ENCODE measurements around the gene TOB2.
"Not testable (repeated sequence)": the region's sequence is repeated elsewhere in the genome, so short reads cannot be mapped to it uniquely, and the experiment has no call there.

The TOB2 gene

DNA sequence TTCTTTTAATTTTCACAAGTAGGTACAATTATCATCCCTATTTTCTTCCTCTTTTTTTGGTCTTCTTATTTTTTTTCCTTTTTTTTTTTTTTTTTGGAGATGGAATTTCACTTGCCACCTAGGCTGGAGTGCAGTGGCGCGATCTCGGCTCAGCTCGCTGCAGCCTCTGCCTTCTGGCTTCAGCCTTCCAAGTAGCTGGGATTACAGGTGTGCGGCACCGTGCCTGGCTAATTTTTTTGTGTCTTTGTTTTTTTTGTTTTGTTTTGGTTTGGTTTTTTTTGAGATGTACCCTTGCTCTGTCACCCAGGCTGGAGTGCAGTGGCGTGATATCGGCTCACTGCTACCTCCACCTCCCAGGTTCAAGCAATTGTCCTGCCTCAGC is 16.7 kb downstream of the TOB2 start:
- no peak for DNase-seq (ENCODE audit: low read depth in 3 of 3)

DNA sequence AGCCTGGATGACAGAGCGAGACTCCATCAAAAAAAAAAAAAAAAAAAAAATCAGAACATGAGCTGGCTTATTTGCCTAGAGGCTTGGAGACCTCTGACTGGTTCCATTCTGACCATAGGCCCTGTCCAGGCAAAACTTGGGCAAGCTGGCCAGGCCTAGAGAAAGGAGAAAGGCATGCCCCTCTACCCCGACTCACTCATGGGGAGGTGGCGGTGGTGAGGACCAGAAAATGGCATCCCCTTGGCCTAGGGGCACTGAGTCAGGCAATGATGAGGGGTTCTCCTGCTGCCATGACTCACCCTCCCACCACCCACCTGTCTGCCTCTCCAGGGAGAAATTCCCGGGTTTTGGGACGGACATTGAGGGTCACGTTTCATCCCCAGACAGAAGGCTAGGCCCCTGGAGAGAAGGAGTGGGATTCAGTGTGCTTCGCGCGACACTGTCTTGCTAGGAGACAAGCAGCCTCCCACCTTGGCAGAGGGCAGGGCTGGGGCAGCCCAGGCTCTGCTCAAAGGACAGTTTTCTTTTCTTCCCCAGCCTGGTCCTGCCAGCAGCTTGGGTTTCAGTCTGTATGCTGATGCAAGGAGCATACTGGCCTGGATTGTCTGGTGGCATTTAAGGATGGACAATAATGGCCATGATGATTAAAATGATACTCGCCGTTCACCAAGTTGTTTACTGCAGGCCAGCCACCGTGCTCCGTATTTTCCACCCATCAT is 17.2 kb downstream of the TOB2 start:
- DNase-seq (ENCODE audit: low read depth in 3 of 3) = no peak

DNA sequence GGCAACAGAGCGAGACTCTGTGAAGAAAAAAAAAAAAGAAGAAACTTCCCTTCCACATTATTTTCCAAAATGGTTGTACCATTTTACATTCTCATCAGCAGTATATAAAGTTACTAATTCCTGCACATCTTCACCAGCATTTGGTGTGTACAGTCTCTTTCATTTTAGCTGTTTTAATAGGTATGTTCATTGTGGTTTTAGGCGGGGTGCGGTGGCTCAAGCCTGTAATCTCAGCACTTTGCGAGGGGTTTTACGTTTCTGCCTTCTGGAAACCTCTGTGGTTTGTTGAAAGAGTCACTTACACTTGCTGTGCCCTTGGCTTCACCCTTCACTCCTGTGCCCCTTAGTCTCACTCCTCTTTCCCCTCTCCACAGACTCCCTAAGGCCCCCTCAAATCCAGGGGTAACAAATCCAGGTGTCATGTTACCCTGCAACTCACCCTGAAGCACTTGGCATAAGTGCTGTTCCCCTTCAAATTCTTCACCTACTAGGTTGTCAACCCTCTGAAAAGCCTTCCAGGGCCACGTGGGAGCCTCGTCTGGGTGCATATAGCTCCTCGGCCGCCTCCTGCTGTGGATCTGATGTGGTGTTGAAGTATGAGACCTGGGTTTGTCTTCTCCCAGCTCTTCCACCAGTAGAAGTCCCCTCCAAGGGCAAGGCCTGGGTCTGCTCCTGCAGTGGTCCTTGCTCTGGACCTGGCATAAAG is 20.8 kb downstream of the TOB2 start:
- DNase-seq (ENCODE audit: low read depth in 3 of 3) = no peak

DNA sequence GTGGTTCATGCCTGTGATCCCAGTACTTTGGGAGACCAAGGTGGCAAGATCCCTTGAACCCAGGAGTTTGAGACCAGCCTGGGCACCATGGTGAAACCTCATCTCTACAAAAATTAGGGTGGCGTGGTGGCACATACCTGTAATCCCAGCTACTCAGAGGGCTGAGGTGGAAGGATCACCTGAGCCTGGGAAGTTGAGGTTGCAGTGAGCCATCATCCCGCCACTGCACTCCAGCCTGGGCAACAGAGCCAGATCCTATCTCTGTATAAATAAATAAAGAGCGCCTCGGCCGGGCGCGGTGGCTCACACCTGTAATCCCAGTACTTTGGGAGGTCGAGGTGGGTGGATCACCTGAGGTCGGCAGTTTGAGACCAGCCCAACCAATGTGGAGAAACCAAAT is 27.9 kb downstream of the TOB2 start:
- no peak for DNase-seq (ENCODE audit: low read depth in 3 of 3)

DNA sequence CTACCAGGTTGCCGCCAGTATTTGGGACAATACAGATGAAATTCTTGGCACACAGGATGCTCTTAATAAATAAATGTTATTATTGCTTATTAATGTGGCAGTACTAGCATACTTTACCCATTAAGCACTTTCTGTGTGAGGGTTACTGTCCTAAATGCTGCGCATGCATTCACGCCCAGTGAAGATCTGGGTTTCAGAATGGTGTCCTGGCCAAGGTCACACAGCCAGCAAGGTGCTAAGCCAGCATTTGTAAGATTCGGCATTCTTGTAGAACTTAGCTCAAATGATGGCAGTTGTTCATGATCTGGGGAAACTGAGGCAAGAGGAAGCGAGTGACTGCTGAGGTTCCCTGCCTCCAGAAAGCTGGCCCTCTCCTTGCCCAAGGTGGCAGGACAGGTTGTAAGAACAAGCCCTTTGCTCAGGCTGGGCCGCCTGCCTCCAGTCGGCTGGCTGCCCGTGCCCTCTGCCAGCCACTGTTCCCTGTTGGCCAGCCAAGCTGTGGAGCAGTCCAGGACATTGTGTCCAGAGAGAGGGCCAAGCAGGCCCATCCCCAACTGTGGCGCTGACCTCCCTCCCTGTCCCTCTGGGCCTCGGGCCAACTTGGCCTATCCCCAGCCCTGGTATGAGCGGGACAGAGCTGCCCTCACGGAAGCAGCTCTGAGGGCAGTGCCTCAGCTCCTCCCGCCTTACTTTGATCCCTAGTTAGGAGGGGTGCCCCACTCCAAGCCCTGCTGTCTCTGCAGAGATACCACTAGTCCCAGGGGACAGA is 28.8 kb downstream of the TOB2 start:
- DNase-seq (ENCODE audit: low read depth in 3 of 3) = no peak

DNA sequence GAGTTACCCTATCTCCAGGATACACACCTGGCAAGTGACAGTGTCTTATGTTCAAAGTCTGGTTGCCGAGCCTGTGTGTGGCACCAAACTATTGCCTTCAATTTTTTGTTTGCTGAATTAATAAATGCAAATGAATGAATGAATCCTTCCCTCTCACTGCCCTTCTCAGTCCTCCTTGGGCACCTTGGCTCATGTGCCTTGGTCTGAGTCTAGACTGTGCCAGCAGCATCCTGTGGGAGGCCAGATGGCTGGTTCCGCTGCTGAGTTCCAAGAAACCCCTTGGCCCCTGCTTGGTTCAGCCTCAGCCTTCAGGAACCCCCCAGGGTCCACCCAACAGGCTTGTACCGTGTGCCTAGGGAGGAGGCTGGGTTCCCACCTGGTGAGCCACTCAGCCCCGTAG is 31.0 kb downstream of the TOB2 start:
- DNase-seq (ENCODE audit: low read depth in 3 of 3) = no peak

DNA sequence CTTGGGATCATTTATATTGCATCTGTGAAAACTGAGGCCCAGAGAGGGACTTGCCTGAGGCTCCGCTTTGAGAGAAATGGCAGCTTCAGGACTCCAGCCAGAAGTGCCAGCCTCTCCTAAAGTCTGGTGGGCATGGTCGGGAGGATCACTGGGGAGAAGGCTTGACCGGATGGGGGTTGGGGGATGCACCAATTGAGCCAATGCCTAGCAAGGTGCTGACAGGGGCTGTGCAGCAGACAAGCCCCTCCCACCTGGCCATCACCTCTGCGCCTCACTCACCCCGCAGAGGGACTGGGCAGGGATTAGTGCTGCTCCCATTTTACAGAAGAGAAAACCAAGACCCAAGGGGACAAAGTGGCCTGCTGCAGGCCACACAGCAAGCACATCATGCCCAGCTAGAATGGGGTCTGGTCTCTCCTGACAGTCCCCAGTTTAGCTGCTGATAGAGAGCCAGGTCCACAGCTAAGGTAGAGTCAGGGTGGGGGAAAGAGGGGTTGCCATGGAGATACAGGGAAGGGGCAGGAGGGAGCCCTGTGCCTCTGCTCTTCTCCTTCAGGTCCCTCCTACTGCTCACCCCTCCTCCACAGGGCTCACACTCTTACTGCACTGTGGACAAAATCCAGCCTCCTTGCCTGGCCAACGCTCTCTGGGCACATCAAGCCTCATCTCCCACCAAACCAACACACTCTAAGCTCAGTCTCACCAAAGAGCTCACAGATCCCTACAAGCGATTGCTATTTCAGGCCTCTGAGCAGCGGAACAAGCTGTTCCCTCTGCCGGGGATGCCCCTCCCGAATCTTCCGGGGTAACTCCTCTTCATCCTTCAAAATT is 35.4 kb downstream of the TOB2 start:
- DNase-seq (ENCODE audit: low read depth in 3 of 3) = no peak

DNA sequence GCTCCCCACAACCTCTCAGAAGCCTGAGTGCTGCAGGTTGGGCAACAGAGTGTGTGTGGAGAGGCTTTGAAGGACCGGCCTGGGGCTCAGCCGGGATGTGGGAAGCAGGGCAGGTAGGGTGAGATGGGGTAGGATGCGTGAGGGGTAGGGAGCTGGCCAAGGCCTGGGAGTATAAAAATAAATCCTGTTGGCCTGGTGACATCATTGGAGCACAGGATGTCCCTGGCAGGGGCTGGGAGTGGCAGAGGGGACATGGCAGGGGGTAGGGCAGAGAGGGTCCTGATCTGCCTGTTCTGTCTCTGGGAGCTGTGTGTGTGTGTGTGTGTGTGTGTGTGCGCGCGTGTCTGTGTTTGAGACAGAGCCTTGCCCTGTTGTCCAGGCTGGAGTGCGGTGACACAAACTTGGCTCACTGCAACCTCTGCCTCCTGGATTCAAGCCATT is 36.3 kb downstream of the TOB2 start:
- no peak for DNase-seq (ENCODE audit: low read depth in 3 of 3)

DNA sequence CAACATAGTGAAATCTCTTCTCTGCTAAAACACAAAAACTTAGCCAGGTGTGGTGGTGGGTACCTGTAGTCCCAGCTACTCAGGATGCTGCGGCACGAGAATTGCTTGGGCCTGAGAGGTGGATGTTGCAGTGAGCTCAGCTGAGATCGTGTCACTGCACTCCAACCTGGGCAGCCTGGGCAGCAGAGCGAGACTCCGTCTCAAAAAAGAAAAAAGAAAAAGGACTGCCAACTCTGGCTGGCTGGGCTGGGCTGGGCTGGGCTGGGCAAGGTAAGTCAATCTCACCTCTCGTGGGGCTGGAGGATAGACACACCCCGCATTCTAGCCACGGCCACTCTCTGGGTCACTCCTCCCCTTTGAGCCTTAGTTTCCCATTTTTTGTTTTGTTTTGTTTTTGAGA is 37.9 kb downstream of the TOB2 start:
- DNase-seq (ENCODE audit: low read depth in 3 of 3) = no peak

DNA sequence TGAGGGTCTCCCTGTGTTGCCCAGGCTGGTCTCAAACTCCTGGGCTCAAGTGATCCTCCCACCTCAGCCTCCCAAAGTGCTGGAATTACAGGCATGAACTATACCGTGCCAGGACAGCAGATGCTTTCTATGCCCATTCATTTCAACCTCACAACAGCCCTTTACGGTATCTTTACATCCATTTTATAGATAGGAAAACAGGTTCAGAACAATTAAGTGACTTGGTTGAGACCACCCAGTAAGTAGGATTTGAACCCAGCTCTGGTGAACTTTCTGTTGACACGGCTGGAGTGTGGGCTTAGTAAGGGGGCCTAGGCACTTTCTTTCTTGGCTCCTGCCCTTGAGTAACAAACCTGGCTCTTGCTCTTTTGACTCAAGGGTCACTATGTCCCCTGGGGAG is 39.2 kb downstream of the TOB2 start:
- DNase-seq (ENCODE audit: low read depth in 3 of 3) = no peak

DNA sequence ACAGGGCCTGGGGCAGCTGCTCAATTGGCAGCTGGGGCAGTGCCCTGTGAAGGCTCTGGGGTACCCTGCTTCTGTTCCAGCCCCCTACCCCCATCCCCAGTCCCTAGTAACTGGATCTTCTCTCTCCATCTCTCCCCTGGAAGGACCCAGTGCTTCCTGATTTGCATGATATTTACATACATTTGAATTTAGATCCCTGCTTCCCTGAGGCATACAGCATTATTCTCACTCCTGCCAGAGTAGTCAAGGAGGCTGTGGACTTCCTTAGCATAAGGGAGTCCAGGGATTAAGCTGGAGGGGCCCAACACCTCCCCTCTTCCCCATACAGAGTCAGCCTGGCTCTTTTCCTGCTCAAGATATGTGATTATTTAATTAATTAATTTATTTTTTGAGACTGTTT is 40.2 kb downstream of the TOB2 start:
- no peak for DNase-seq (ENCODE audit: low read depth in 3 of 3)

DNA sequence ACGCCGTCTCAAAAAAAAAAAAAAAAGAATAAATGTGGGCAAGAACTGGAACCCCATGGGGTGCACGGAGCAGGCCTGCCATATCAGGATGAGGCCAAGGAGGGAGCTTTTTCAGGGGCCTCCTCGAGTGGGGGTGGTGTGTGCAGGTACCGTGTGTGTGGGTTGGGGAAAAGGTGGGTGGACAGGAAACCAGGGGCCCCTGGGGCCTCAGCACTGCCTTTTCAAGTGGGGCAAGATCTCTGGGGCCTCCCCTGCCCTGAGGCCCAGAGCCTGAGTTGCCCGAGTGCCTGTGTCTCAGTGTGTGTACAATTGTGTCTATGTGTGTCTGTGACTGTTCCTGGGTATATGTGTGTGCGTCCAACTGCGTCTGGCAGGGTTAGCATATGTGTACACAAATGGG is 41.0 kb downstream of the TOB2 start:
- DNase-seq (ENCODE audit: low read depth in 3 of 3) = no peak

DNA sequence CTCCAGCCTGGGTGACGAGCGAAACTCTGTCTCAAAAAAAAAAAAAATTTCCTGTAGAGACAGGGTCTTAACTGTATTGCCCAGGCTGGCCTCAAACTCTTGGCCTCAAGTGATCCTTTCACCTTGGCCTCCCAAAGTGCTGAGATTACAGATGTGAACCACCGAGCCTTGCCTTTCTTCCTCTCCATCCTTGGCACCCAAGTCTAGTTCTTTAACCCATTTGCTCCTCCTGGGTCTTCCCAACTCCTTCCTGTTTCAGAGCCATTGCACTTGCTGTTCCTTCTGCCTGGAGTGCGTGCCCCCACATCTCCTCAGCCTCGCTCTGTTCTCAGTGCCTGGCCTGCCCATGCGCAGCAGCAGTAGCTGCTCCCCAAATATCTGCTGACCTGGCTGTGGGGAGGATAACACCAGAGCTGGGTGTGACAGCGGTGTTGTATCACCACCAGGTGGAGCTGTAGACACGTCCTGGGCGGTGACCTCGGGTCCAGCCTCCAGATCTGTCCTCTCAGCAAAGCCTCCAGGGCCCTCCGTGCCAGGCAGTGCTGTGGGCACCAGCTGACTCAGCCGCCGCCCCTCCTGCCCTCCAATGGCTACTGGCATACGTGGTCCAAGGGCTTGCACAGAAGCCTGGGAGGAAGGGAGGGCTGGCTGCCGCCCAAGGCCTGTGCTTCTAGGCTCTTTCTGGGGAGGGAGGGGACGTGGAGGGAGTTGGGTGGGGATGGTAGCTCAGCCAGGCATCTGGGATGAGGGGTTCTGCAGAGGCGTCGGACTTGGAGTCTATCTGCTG is 42.9 kb downstream of the TOB2 start:
- peak; percentile 58 to 72 (median 59) for DNase-seq (ENCODE audit: low read depth in 3 of 3)

DNA sequence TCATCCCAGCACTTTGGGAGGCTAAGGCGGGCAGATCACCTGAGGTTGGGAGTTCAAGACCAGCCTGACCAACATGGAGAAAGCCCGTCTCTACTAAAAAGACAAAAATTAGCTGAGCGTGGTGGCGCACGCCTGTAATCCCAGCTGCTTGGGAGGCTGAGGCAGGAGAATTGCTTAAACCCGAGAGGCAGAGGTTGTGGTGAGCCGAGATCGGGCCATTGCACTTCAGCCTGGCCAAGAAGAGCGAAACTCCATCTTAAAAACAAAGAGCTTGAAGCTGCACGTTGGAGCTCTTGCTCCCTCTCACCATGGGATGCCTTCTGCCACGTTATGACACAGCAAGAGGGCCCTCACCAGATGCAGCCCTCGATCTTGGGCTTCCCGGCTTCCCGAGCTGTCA is 43.8 kb downstream of the TOB2 start:
- not testable (repeated sequence) for DNase-seq (ENCODE audit: low read depth in 3 of 3)

DNA sequence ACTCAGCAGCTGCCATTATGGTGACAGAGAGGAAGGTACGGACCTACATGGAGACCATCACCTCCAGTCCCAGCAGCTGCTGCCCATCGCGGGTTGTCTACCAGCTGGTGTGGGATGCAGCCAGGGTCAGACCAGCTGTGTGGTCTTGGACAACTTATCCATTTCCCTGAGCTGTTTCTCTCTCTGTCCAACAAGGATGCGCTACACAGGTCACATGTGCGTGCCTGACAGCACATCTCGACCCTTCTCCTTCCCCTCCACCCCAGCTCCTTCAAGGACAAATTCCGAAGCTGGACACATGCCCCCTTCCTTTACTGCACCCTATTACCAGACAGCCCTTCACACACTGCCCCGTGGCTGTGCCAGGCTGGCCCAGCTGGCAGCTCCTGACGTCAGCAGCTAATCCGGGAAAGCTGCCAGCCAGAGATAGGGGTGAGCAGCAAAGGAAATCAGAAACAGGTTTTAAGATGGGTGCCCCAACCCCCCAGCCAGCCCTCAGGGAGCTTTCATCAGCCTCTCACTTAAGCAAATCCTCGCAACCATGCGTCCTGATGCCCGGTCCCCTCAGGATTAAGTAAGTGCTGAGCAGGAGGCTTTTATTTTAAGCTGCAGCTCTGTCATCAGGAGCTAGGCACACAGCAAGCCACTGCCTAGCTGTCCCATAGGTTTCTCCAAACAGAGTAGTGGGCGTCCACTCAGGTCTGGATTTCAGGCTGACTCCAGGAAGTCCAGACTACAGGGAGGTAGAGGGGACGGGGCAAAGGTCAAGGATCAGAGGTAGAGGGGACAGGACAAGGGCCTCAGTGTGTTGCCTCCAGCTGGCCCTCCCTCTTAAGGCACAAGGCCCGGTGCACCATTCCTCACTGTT is 44.6 kb downstream of the TOB2 start:
- DNase-seq (ENCODE audit: low read depth in 3 of 3) = no peak

DNA sequence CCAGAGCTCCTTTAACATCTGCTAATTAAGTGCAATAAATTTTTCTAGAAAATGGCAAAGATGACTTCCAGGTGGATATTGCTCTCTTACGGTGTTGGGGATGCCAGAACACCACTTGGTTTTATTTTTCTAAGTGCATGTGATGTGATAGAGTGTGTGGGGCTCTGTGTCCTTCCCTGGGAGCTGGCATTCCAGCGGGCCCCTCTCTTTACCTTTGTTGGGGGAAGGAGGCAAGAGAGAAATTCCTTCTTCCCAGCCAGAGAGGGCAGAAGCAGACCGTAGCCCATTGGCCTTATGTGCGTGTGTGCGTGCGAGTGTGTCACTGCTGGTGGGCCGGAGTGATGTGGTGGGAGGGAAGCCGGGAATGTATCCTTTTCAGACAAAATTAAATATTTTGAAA is 47.7 kb downstream of the TOB2 start:
- no peak for DNase-seq (ENCODE audit: low read depth in 3 of 3)

DNA sequence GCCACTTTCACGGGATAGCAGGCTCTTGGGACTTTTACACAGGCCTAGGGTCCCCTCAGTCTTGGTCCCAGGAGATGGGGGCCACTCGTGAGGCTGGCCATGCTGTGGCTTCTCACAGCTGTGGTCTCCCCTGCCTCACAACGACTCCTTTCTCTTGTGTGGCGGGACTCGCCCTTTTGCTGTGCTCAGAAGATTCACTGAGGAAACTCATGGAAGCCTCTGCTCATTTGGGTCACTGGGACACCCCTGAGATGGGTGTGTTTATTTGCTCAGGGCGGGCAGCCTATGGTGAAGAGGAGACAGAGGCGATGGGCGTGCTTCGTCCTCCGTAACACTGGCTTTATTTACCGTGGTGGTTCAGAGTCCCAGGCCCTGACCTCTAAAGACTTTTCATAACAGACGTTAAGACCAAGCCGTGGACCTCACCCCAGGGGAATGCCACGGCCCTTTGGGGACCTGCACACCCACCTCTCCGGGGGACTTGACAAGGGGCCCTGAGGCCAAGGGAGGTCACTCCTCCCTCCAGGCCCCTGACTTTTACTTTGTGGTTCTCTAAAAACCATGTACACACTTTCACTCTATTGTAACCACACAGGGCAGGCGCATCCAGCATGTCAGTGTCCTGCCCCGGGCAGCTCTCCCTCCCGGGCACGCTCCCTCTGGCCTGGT is 49.3 kb downstream of the TOB2 start:
- no peak for DNase-seq (ENCODE audit: low read depth in 3 of 3)

DNA sequence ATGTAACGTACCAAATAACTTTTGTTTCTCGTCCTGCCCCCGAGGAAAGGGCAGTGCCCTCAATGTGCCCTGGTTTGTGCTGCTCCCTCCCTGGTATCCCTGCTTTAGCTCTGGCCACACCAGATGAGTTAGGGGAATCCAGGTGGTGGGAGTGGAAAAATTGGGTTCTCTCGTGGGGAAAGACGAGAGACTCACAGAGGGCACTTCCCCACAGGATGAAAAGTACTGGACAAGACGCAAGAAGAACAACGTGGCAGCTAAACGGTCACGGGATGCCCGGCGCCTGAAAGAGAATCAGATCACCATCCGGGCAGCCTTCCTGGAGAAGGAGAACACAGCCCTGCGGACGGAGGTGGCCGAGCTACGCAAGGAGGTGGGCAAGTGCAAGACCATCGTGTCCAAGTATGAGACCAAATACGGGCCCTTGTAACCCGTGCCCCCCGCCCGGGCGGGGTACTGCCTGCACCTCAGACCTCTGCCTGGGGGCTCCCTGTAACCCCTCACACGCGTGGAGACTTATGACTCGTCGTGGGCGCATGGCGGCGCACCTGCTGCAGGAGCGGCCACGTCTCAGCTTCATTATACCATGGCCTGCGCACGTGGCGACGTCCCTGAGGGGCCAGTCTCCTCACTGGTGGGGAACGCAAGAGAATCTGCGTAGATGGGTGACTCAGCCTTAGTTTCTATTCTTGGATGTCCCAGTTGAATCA is 50.9 kb downstream of the TOB2 start:
- DNase-seq (ENCODE audit: low read depth in 3 of 3) = no peak

DNA sequence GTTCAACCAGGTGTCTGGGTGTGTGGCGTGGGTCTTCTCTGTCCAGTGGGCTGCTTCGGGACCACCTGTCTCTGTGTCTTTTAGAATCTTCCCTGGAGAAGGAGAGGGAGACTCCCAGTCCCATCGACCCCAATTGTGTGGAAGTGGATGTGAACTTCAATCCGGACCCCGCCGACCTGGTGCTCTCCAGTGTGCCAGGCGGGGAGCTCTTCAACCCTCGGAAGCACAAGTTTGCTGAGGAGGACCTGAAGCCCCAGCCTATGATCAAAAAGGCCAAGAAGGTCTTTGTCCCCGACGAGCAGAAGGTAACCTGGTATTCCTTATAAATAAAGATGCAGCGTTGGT is 52.6 kb downstream of the TOB2 start:
- no peak for DNase-seq (ENCODE audit: low read depth in 3 of 3)
